Thyroid gland (tissue), 4 donors: ENCODE data around the gene CAAP1. TPM values are rescaled to one million over a fixed set of nuclear protein-coding genes. Genes with fewer than 3 reads are reported as not detected.

Experiments
- DNase-seq, 2 donors: peaks; one replicate each; pipeline ENCODE4 v3.0.0-alpha.2; 2019
- H3K27ac ChIP-seq, 3 donors: fragments of 200-600 bp; sonication (generic); 1 replicate in 2 of 3; 2 replicates in 1 of 3; pipeline ENCODE4 v1.5.1; 2016 to 2019; ENCODE audit warnings: mild to moderate bottlenecking in 1 of 3, moderate library complexity in 1 of 3
- H3K27me3 ChIP-seq: fragments of 200-600 bp; sonication (generic); one replicate; pipeline ENCODE4 v1.5.1; 2019
- H3K36me3 ChIP-seq, 2 donors: fragments of 200-600 bp; sonication (generic); one replicate each; pipeline ENCODE4 v1.5.1; 2016 to 2019
- H3K4me1 ChIP-seq, 2 donors: fragments of 200-600 bp; sonication (generic); one replicate each; pipeline ENCODE4 v1.5.1; 2017 to 2019
- H3K4me3 ChIP-seq, 3 donors: fragments of 200-600 bp; sonication (generic); replicated peaks in 1 of 3; 1 replicate in 2 of 3; 2 replicates in 1 of 3; pipeline ENCODE4 v1.5.1; 2016; ENCODE audit warnings: mild to moderate bottlenecking in 1 of 3
- H3K9me3 ChIP-seq: fragments of 200-600 bp; sonication (generic); one replicate; pipeline ENCODE4 v1.5.1; 2017
- CTCF ChIP-seq, 6 experiments: fragments of 200-600 bp in 3 of 6; fragments of 450-650 bp in 3 of 6; sonication (generic) in 3 of 6; IDR thresholded peaks; one replicate each; pipeline ENCODE4 v1.5.1; 2016 to 2019; ENCODE audit warnings: antibody characterized with exemption in 6 of 6, mild to moderate bottlenecking in 2 of 6, inconsistent platforms in 1 of 6, moderate library complexity in 1 of 6
- POLR2A ChIP-seq, 2 donors: fragments of 450-650 bp; IDR thresholded peaks; one replicate each; pipeline ENCODE4 v1.6.1; 2017; ENCODE audit warnings: antibody characterized with exemption in 2 of 2, mild to moderate bottlenecking in 2 of 2, moderate library complexity in 1 of 2
- WGBS, 2 donors: methylation state at CpG; one replicate each; pipeline ENCODE4 v1.1.5; 2017; 5-methylcytosine and 5-hydroxymethylcytosine counted together
- intact Hi-C: fragments of 100-400 bp; cut with DNase I; formaldehyde crosslinking; loops from one replicate; pipeline ENCODE4 v1.15.1; 2023
- total RNA-seq, 4 donors: library from RNA; depleted of rRNA; stranded (reverse); fragments of >200 nt; gene quantifications; one replicate each; pipeline ENCODE4 v1.2.3, GENCODE V29; 2016

Gene CAAP1
- total RNA-seq, 4 donors from 2014 or later: 54.9 to 110 (median 56.5) TPM

DNA sequence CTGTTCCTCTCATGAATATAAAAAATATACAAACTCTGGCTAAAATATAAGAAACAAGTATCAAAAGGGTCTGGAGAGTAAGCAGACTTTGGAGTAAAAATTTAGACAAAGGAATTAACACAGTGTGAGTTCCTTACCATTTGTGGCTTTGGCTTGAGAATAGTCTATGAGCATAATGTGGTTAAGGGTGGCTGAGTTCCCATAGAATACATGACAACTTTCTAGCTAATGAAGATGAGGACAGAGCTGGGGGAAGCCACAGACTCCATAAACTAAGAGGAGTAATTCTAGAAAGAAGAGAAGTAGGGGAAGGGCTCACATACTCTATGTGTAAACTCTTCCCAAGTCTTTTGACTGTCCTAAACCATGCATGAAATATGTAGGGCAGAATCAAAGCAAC lies 79.4 kb downstream of the CAAP1 start:
- H3K4me1 ChIP-seq: no peaks in the 10 kb centered on the region
- H3K4me3 ChIP-seq: no peak overlapping the region
- H3K36me3 ChIP-seq: no peaks in the 10 kb centered on the region
- TF ChIP-seq POLR2A (IDR thresholded peaks at IDR 0.05) (no peak), CTCF (IDR thresholded peaks at IDR 0.05) (no peak)
- H3K27me3 ChIP-seq: no peaks in the 10 kb centered on the region
- H3K27ac ChIP-seq: no peak overlapping the region
- no peaks in the 10 kb centered on the region for H3K9me3 ChIP-seq
- intact Hi-C loops: no loop called here
- DNase-seq: no peak

DNA sequence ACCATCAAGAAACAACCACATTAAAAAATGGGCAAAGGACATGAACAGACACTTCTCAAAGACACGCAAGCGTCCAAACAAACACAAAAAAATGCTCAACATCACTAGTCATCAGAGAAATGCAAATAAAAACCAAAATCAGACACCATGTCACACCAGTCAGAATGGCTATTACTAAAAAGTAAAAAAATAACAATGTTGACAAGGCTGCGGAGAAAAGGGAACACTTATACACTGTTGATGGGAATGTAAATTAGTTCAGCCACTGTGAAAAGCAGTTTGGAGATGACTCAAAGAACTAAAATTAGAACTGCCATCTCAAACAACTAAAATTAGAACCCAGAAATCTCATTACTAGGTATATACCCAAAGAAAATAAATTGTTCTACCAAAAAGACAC lies 80.4 kb downstream of the CAAP1 start:
- H3K9me3 ChIP-seq: no peaks in the 10 kb centered on the region
- no peak overlapping the region for H3K27ac ChIP-seq
- WGBS, 2 donors: 95 to 96% methylated on average over 3 of the region's 3 CpGs
- H3K36me3 ChIP-seq: no peaks in the 10 kb centered on the region
- no peak overlapping the region for H3K4me3 ChIP-seq
- intact Hi-C loops: no loop called here
- H3K4me1 ChIP-seq: no peaks in the 10 kb centered on the region
- DNase-seq: no peak
- no peaks in the 10 kb centered on the region for H3K27me3 ChIP-seq
- TF ChIP-seq POLR2A (IDR thresholded peaks at IDR 0.05): no peak
- TF ChIP-seq CTCF (IDR thresholded peaks at IDR 0.05): no peak

DNA sequence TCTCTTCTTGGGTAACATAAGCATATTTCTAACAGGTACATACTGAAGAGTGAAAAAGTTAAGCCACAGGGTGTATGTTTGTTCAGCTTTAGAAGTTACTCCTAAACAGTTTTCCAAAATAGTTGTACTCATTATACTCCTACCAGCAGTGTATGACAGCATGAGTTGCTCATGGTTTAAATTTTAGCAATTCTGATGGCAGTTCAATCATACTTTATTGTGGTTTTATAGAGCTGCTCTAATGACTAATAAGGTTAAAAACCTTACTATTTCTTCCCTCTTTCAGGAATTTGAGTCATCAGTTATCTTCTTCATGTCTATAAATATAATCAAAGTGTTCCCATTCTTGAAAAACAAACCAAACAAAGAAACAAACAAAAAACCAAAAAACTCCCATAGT lies 81.5 kb downstream of the CAAP1 start:
- DNase-seq: no peak
- Histone ChIP-seq H3K36me3 (no peaks in the 10 kb centered on the region), H3K27ac (no peak overlapping the region), H3K4me3 (no peak overlapping the region), H3K27me3 (no peaks in the 10 kb centered on the region), H3K9me3 (no peaks in the 10 kb centered on the region), H3K4me1 (no peaks in the 10 kb centered on the region)
- intact Hi-C loops: no loop called here
- TF ChIP-seq CTCF (IDR thresholded peaks at IDR 0.05) (no peak), POLR2A (IDR thresholded peaks at IDR 0.05) (no peak)

- DNase-seq: no peak
- WGBS, 2 donors: 78 to 83% methylated on average over 1 of the region's 1 CpG
- H3K36me3 ChIP-seq: no peaks in the 10 kb centered on the region
- intact Hi-C loops: no loop called here
- H3K27ac ChIP-seq: no peak overlapping the region
- no peaks in the 10 kb centered on the region for H3K9me3 ChIP-seq
- H3K4me1 ChIP-seq: no peaks in the 10 kb centered on the region
- TF ChIP-seq POLR2A (IDR thresholded peaks at IDR 0.05) (no peak), CTCF (IDR thresholded peaks at IDR 0.05) (no peak)
- no peak overlapping the region for H3K4me3 ChIP-seq
- no peaks in the 10 kb centered on the region for H3K27me3 ChIP-seq
Measured at GRCh38 chr9:26809795-26810194, 82.8 kb downstream of the CAAP1 start.

DNA sequence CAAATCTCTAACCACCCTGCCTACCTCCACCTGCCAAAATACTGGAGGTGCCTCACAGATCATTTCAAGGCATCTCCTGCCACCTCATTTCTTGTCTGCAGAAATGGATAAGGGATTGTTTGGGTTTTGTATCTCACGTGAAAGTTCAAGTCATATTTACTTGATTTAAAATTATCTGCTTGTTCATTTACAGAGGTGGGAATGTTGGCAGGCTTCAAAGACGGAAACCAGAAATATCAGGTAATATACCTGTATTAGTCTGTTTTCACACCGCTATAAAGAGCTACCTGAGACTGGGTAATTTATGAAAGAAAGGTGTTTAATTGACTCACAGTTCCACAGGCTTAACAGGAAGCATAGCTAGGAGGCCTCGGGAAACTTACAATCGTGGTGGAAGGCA lies 85.4 kb downstream of the CAAP1 start:
- WGBS, 2 donors: 89 to 91% methylated on average over 5 of the region's 5 CpGs
- Histone ChIP-seq H3K9me3 (no peaks in the 10 kb centered on the region), H3K27me3 (no peaks in the 10 kb centered on the region), H3K27ac (no peak overlapping the region), H3K4me1 (no peaks in the 10 kb centered on the region), H3K4me3 (no peak overlapping the region), H3K36me3 (no peaks in the 10 kb centered on the region)
- intact Hi-C loops: no loop called here
- no peak for DNase-seq
- TF ChIP-seq CTCF (IDR thresholded peaks at IDR 0.05): no peak
- no peak for TF ChIP-seq POLR2A (IDR thresholded peaks at IDR 0.05)
